HepG2 (cell line): ENCODE data around the gene HNF1B. TPM values are rescaled to one million over a fixed set of nuclear protein-coding genes. Genes with fewer than 3 reads are reported as not detected.

Experiments used
- ATAC-seq: fragments of 200-7000 bp; cut with Tn5 transposase; 3 replicates; pipeline ENCODE4 v1.9.1; 2020; ENCODE audit warnings: mild to moderate bottlenecking, moderate library complexity
- BruUV-seq: library from RNA; stranded (reverse); fragments of 400-500 nt; replicated peaks from 2 replicates; lab custom pipeline; 2021; lab: Mats Ljungman, UMichigan
- CTCF ChIA-PET: fragments of 300-600 bp; formaldehyde crosslinking; extraction: SDS; loops from one replicate; lab custom pipeline; 2021; ENCODE audit warnings: low total read pairs, inconsistent platforms, low intra/inter-chr PET ratio; lab: Yijun Ruan, JAX
- POLR2A ChIA-PET: fragments of 350-600 bp; sonication (Branson Sonifier 250); formaldehyde crosslinking; loops from one replicate; lab custom pipeline; 2020; ENCODE audit warnings: antibody characterized with exemption, inconsistent platforms; lab: Yijun Ruan, JAX
- DNase-seq: peaks from one replicate; pipeline ENCODE4 v3.0.0-alpha.2; 2015; ENCODE audit warnings: low spot score
- FAIRE-seq: peaks from 3 replicates; lab custom pipeline; 2011; peaks lifted over from hg19 to GRCh38; lab: Jason Lieb, UNC
- H2AFZ ChIP-seq: one replicate; pipeline ENCODE4 v1.6.1; 2011; ENCODE audit warnings: low read length, inconsistent platforms
- H3K27ac ChIP-seq: fragments of 300-600 bp; 3 replicates; pipeline ENCODE4 v1.8.0; 2011; ENCODE audit warnings: mixed run types, mild to moderate bottlenecking, mixed read lengths, low read length, inconsistent platforms; ENCODE audit not compliant: insufficient read depth; ENCODE audit errors: extremely low read length
- H3K27me3 ChIP-seq, 2 experiments: fragments of 200-600 bp in 1 of 2; 2 replicates in 1 of 2; 3 replicates in 1 of 2; pipeline versions ENCODE4 v1.6.0 to v1.8.0; 2011; ENCODE audit warnings: low read length in 2 of 2, mild to moderate bottlenecking in 2 of 2, moderate library complexity in 2 of 2, inconsistent platforms in 1 of 2; ENCODE audit not compliant: insufficient read depth in 2 of 2, control insufficient read depth in 1 of 2
- H3K36me3 ChIP-seq, 2 experiments: fragments of 200-600 bp in 1 of 2; replicated peaks in 1 of 2; 2 replicates in 1 of 2; 3 replicates in 1 of 2; pipeline versions ENCODE4 v1.5.1 to v1.8.0; 2011; ENCODE audit warnings: low read length in 2 of 2, inconsistent platforms in 1 of 2; ENCODE audit not compliant: insufficient read depth in 2 of 2, control insufficient read depth in 1 of 2
- H3K4me1 ChIP-seq: 2 replicates; pipeline ENCODE4 v1.5.1; 2012; ENCODE audit warnings: low read length, inconsistent platforms; ENCODE audit not compliant: insufficient read depth
- H3K4me2 ChIP-seq: 2 replicates; pipeline ENCODE4 v1.6.0; 2011; ENCODE audit warnings: low read depth, low read length, inconsistent platforms
- H3K4me3 ChIP-seq, 3 experiments: fragments of 200-600 bp in 1 of 3; sonication (generic), shearing (Covaris generic) in 1 of 3; replicated peaks in 1 of 3; 2 replicates each; pipeline ENCODE4 v1.5.1; 2011 to 2016; ENCODE audit warnings: low read length in 3 of 3, inconsistent platforms in 2 of 3, low read depth in 2 of 3, mild to moderate bottlenecking in 2 of 3, control low read depth in 1 of 3, mixed read lengths in 1 of 3; ENCODE audit not compliant: insufficient read depth in 1 of 3
- H3K79me2 ChIP-seq: one replicate; pipeline ENCODE4 v1.6.1; 2011; ENCODE audit warnings: low read length, inconsistent platforms; ENCODE audit not compliant: insufficient read depth
- H3K9ac ChIP-seq: 2 replicates; pipeline ENCODE4 v1.6.0; 2011; ENCODE audit warnings: mild to moderate bottlenecking, low read depth, low read length, inconsistent platforms; ENCODE audit not compliant: insufficient read depth
- H3K9me3 ChIP-seq: 2 replicates; pipeline ENCODE4 v1.5.1; 2012; ENCODE audit warnings: mild to moderate bottlenecking, low read length
- H4K20me1 ChIP-seq: 2 replicates; pipeline ENCODE4 v1.6.0; 2011; ENCODE audit warnings: inconsistent platforms, mild to moderate bottlenecking, low read length, moderate library complexity; ENCODE audit not compliant: insufficient read depth
- ATF7 ChIP-seq, 2 experiments: fragments of 450-650 bp in 1 of 2; sonication (generic) in 1 of 2; formaldehyde crosslinking in 1 of 2; IDR thresholded peaks; 2 replicates each; pipeline versions ENCODE4 v1.4.0 to v1.6.1; 2016 to 2020; ENCODE audit warnings: antibody characterized with exemption in 1 of 2, mild to moderate bottlenecking in 1 of 2, missing genetic modification reagents in 1 of 2
- CBX1 ChIP-seq: IDR thresholded peaks from one replicate; pipeline ENCODE4 v1.6.1; 2016; ENCODE audit warnings: antibody characterized with exemption, low read depth
- CTCF ChIP-seq: sonication (generic); formaldehyde crosslinking; IDR thresholded peaks from 2 replicates; pipeline ENCODE4 v1.5.0; 2020; ENCODE audit warnings: mild to moderate bottlenecking, missing genetic modification reagents, moderate library complexity
- ERF ChIP-seq: IDR thresholded peaks from 2 replicates; pipeline ENCODE4 v1.6.1; 2018; ENCODE audit warnings: missing biosample characterization, missing genetic modification reagents
- FOXA1 ChIP-seq, 2 experiments: fragments of 450-650 bp in 1 of 2; sonication (generic) in 1 of 2; formaldehyde crosslinking in 1 of 2; IDR thresholded peaks; 2 replicates each; pipeline versions ENCODE4 v1.4.0 to v1.6.1; 2016 to 2020; ENCODE audit warnings: missing genetic modification reagents in 1 of 2
- HIC2 ChIP-seq: sonication (generic); formaldehyde crosslinking; IDR thresholded peaks from 2 replicates; pipeline ENCODE4 v1.9.0; 2022; ENCODE audit warnings: low read depth, missing genetic modification reagents
- HNRNPL ChIP-seq: fragments of 200-400 bp; formaldehyde crosslinking; IDR thresholded peaks from 2 replicates; pipeline ENCODE4 v1.6.1; 2017; ENCODE audit warnings: mild to moderate bottlenecking, low read depth, low read length
- PITX1 ChIP-seq: sonication (generic); formaldehyde crosslinking; IDR thresholded peaks from 2 replicates; pipeline ENCODE4 v1.5.1; 2020; ENCODE audit warnings: mild to moderate bottlenecking, missing genetic modification reagents
- RAD21 ChIP-seq: fragments of 450-650 bp; formaldehyde crosslinking; IDR thresholded peaks from 2 replicates; pipeline ENCODE4 v1.5.0; 2020; ENCODE audit warnings: mild to moderate bottlenecking
- SMC3 ChIP-seq: IDR thresholded peaks from 2 replicates; pipeline ENCODE4 v1.6.1; 2011; ENCODE audit warnings: low read length, improper control_type of control experiment
- STAG1 ChIP-seq: sonication (generic); formaldehyde crosslinking; IDR thresholded peaks from 2 replicates; pipeline ENCODE4 v1.4.0; 2020; ENCODE audit warnings: missing genetic modification reagents
- ZNF672 ChIP-seq: sonication (generic); formaldehyde crosslinking; IDR thresholded peaks from 2 replicates; pipeline ENCODE4 v1.8.1; 2022; ENCODE audit warnings: missing genetic modification reagents
- WGBS: methylation state at CpG from one replicate; pipeline ENCODE4 v1.1.6; 2017; ENCODE audit warnings: low lambda C conversion rate; 5-methylcytosine and 5-hydroxymethylcytosine counted together
- in situ Hi-C: cut with HindIII; loops from 2 replicates; pipeline ENCODE4 v1.10.0; 2017; ENCODE audit warnings: low pct_unique_long_range_greater_than_20kb; ENCODE audit not compliant: extremely low pct_ligation_motif_present
- intact Hi-C: fragments of 100-400 bp; cut with micrococcal nuclease; formaldehyde crosslinking; loops from one replicate; pipeline ENCODE4 v1.10.0; 2022; ENCODE audit not compliant: unreplicated experiment
- polyA plus RNA-seq, 8 experiments: library from polyadenylated mRNA; depleted of rRNA in 3 of 8; stranded (reverse) in 7 of 8; unstranded in 1 of 8; fragments of >200 nt; fragmentation: Illumina TruSeq in 4 of 8; extraction: Trizol in 4 of 8; gene quantifications; 2 replicates each; pipeline versions ENCODE4 v1.2.1 to v1.2.3, GENCODE V29; 2011 to 2016; ENCODE audit warnings: low read depth in 4 of 8, missing spikeins in 1 of 8, mixed read lengths in 1 of 8; ENCODE audit not compliant: insufficient read depth in 1 of 8
- total RNA-seq, 5 experiments: library from RNA; depleted of rRNA; stranded (reverse); fragments of >200 nt; fragmentation: Illumina TruSeq; extraction: Trizol; gene quantifications; 2 replicates each; pipeline ENCODE4 v1.2.3, GENCODE V29; 2016; ENCODE audit warnings: low read depth in 1 of 5

Gene HNF1B
- total and polyA plus RNA-seq, 2 of the 13 experiments (the other 11 are each of a cell fraction or from before 2014, with no cell fraction given), result 1.9 to 5.3 TPM

GRCh38 chr17:37701496-37701898, 43.4 kb downstream of the HNF1B start:
- FAIRE-seq (no peak), DNase-seq (no peak), ATAC-seq (no peak)
- Histone ChIP-seq H3K4me1 (peaks cover 53% of the 10 kb centered on the region), H3K79me2 (no peaks in the 10 kb centered on the region), H2AFZ (no peak overlapping the region), H3K9ac (no peak overlapping the region), H3K9me3 (no peaks in the 10 kb centered on the region), H3K27ac (no peak overlapping the region), H3K4me2 (no peak overlapping the region), H3K36me3 (peaks cover 13 to 15% of the 10 kb centered on the region in 2 experiments; a peak in 4 of 5 replicates), H3K4me3 (no peak overlapping the region), H4K20me1 (no peaks in the 10 kb centered on the region), H3K27me3 (no peaks in the 10 kb centered on the region)
- in situ Hi-C loops (loop anchor here (5.0 kb wide), 1 partner anchor 49 kb away; no protein-coding TSS in a partner anchor), intact Hi-C loops (loop anchor here (2.0 kb wide), 2 partner anchors 41 to 69 kb away; no protein-coding TSS in a partner anchor)
- WGBS, result 62% methylated on average over 5 of the region's 5 CpGs
- BruUV-seq, result no TSS peak
- ChIA-PET CTCF (interaction anchor here (1.0 to 1.8 kb wide), 3 partner anchors 51 to 115 kb away, joined by 3 to 9 read pairs (median 6); no protein-coding TSS in a partner anchor), POLR2A (interaction anchor here (0.6 kb wide), 1 partner anchor 13 kb away, joined by 3 read pairs; no protein-coding TSS in a partner anchor)
- TF ChIP-seq ZNF672 (CRISPR knock-in tag) (no peak), RAD21 (CRISPR knock-in tag) (peak; percentile 79), PITX1 (CRISPR knock-in tag) (no peak), FOXA1 (IDR thresholded peaks at IDR 0.05) (no peak), FOXA1 (CRISPR knock-in tag; IDR thresholded peaks at IDR 0.05) (0 out of 2 replicates have a peak, but pooled peaks have one; percentile 7), CTCF (CRISPR knock-in tag) (peak; percentile 72), HNRNPL (peak; percentile 89), CBX1 (no peak), HIC2 (CRISPR knock-in tag) (peak; percentile 51; the same call in 1 of the 2 replicates), ERF (CRISPR knock-in tag) (0 out of 2 replicates have a peak, but pooled peaks have one; percentile 19), STAG1 (peak; percentile 75), SMC3 (peak; percentile 75), ATF7 (IDR thresholded peaks at IDR 0.05) (no peak), ATF7 (CRISPR knock-in tag; IDR thresholded peaks at IDR 0.05) (no peak)
